GDM1 (cell line): ENCODE measurements around the gene FCER1A.

ENCODE experiments used
- DNase-seq: peaks from one replicate; lab custom pipeline; 2025; lab: John Stamatoyannopoulos, UW

Gene FCER1A

DNA sequence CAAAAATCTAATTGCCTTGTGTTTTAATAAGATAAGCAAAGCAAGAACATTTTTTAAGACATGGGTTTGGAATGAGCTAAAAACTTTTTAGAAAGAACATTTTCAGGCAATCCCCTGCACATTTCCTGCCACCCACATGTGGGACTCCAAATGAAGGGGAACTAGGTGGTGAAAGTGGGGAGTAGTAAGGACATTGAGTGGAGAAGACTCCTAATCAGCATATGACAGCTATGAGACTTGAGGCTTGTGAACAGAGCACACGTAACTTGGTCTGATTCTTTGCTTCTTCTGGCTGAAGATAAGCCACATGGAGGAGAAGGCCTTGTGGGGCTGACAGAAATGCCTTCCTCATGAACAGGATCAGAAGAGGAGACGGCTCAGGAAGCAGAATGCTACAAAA lies 50.3 kb downstream of the FCER1A start:
- DNase-seq: no peak
